SU-DHL-6 (cell line): ENCODE data around the gene MSTO1.
"Not testable (repeated sequence)": the region's sequence is repeated elsewhere in the genome, so short reads cannot be mapped to it uniquely, and the experiment has no call there.

Experiments used
- H2AFZ ChIP-seq: fragments of 200-600 bp; sonication (generic); 2 replicates; pipeline ENCODE4 v1.6.1; 2014; ENCODE audit warnings: low read depth, mild to moderate bottlenecking, moderate library complexity, mixed read lengths, antibody characterized with exemption, low read length; ENCODE audit not compliant: severe bottlenecking
- H3F3A ChIP-seq: fragments of 200-600 bp; shearing (Covaris generic); 2 replicates; pipeline ENCODE4 v1.6.0; 2016; ENCODE audit warnings: antibody characterized with exemption, mild to moderate bottlenecking; ENCODE audit not compliant: insufficient read depth
- H3K27ac ChIP-seq: fragments of 200-600 bp; sonication (generic); 2 replicates; pipeline ENCODE4 v1.5.1; 2016; ENCODE audit warnings: low read depth, mild to moderate bottlenecking, low read length, moderate library complexity, mixed read lengths
- H3K27me3 ChIP-seq: fragments of 200-600 bp; sonication (generic), shearing (Covaris generic); 2 replicates; pipeline ENCODE4 v1.6.0; 2014; ENCODE audit warnings: mild to moderate bottlenecking, low read length
- H3K36me3 ChIP-seq: fragments of 200-600 bp; sonication (generic); 2 replicates; pipeline ENCODE4 v1.6.1; 2014; ENCODE audit warnings: mild to moderate bottlenecking, low read length, mixed read lengths
- H3K4me2 ChIP-seq: fragments of 300-600, 200-600 bp; shearing (Covaris generic), sonication (generic); 2 replicates; pipeline ENCODE4 v1.6.0; 2014; ENCODE audit warnings: low read length, low read depth, mild to moderate bottlenecking; ENCODE audit not compliant: poor library complexity, severe bottlenecking
- H3K4me3 ChIP-seq: fragments of 200-600 bp; sonication (generic); 2 replicates; pipeline ENCODE4 v1.5.1; 2014; ENCODE audit warnings: antibody characterized with exemption, low read length, mild to moderate bottlenecking, mixed read lengths; ENCODE audit not compliant: insufficient read depth, poor library complexity, severe bottlenecking
- H3K79me2 ChIP-seq: fragments of 200-600 bp; sonication (generic); 2 replicates; pipeline ENCODE4 v1.6.1; 2014; ENCODE audit warnings: mild to moderate bottlenecking, low read length, moderate library complexity; ENCODE audit not compliant: insufficient read depth
- H3K9ac ChIP-seq: fragments of 200-600 bp; sonication (generic); 2 replicates; pipeline ENCODE4 v1.7.0; 2014; ENCODE audit warnings: mild to moderate bottlenecking, low read length
- H3K9me2 ChIP-seq: fragments of 200-600 bp; sonication (generic); replicated peaks from 2 replicates; pipeline ENCODE4 v1.6.1; 2014; ENCODE audit warnings: low read length; ENCODE audit not compliant: insufficient read depth
- H3K9me3 ChIP-seq: fragments of 200-600 bp; sonication (generic); 2 replicates; pipeline ENCODE4 v1.6.1; 2014; ENCODE audit warnings: low read length, mixed read lengths; ENCODE audit not compliant: insufficient read depth
- H4K20me1 ChIP-seq: fragments of 200-600 bp; sonication (generic); 2 replicates; pipeline ENCODE4 v1.6.1; 2014; ENCODE audit warnings: low read depth, mild to moderate bottlenecking, antibody characterized with exemption, low read length, moderate library complexity, mixed read lengths
- CTCF ChIP-seq: fragments of 200-600 bp; sonication (generic); IDR thresholded peaks from one replicate; pipeline ENCODE4 v1.5.1; 2017; ENCODE audit warnings: antibody characterized with exemption, mild to moderate bottlenecking, low read length, moderate library complexity; ENCODE audit not compliant: insufficient read depth, poor library complexity, severe bottlenecking
- EZH2phosphoT487 ChIP-seq: fragments of 200-600 bp; sonication (generic), shearing (Covaris generic); conservative IDR thresholded peaks from 2 replicates; pipeline ENCODE4 v1.6.1; 2018; ENCODE audit warnings: mild to moderate bottlenecking, antibody characterized with exemption, low read length, moderate library complexity, mixed read lengths

The MSTO1 gene

GRCh38 chr1:155569988-155570592 lies 39.9 kb upstream of the MSTO1 start:
- peaks cover 13% of the 10 kb centered on the region; the same call in 1 of the 2 replicates for H3F3A ChIP-seq
- H3K4me2 ChIP-seq: no peak overlapping the region
- H3K9me3 ChIP-seq: no peaks in the 10 kb centered on the region
- no peaks in the 10 kb centered on the region for H3K9me2 ChIP-seq
- TF ChIP-seq EZH2phosphoT487 (no peak), CTCF (no peak)
- H3K36me3 ChIP-seq: peaks cover 8% of the 10 kb centered on the region; the same call in 1 of the 2 replicates
- no peak overlapping the region for H2AFZ ChIP-seq
- no peaks in the 10 kb centered on the region for H4K20me1 ChIP-seq
- no peak overlapping the region for H3K4me3 ChIP-seq
- H3K27me3 ChIP-seq: no peaks in the 10 kb centered on the region
- H3K27ac ChIP-seq: no peak overlapping the region
- peaks cover 79% of the 10 kb centered on the region for H3K79me2 ChIP-seq
- no peak overlapping the region for H3K9ac ChIP-seq

- Histone ChIP-seq H3K27ac (no peak overlapping the region), H3K79me2 (peaks cover 78% of the 10 kb centered on the region), H3K9ac (no peak overlapping the region), H4K20me1 (no peaks in the 10 kb centered on the region), H3K9me3 (no peaks in the 10 kb centered on the region), H3K4me3 (no peak overlapping the region), H2AFZ (no peak overlapping the region), H3K9me2 (no peaks in the 10 kb centered on the region), H3F3A (peaks cover 12% of the 10 kb centered on the region; the same call in 1 of the 2 replicates), H3K36me3 (peaks cover 8% of the 10 kb centered on the region; the same call in 1 of the 2 replicates), H3K27me3 (no peaks in the 10 kb centered on the region), H3K4me2 (no peak overlapping the region)
- TF ChIP-seq CTCF (no peak), EZH2phosphoT487 (no peak)
Measured at GRCh38 chr1:155570593-155570990, 39.4 kb upstream of the MSTO1 start.

- Histone ChIP-seq H3K27me3 (no peaks in the 10 kb centered on the region), H3K9ac (no peak overlapping the region), H3K9me2 (no peaks in the 10 kb centered on the region), H3K27ac (no peak overlapping the region), H4K20me1 (no peaks in the 10 kb centered on the region), H3F3A (peaks cover 10% of the 10 kb centered on the region; the same call in 1 of the 2 replicates), H3K4me3 (no peak overlapping the region), H3K79me2 (peaks cover 66% of the 10 kb centered on the region), H2AFZ (no peak overlapping the region), H3K4me2 (no peak overlapping the region), H3K9me3 (no peaks in the 10 kb centered on the region), H3K36me3 (peaks cover 8% of the 10 kb centered on the region; the same call in 1 of the 2 replicates)
- TF ChIP-seq EZH2phosphoT487 (no peak), CTCF (no peak)
Measured at GRCh38 chr1:155574077-155574476, 35.9 kb upstream of the MSTO1 start.

- not testable (repeated sequence) for H3K9me3 ChIP-seq
- Histone ChIP-seq H3F3A (peaks cover 10% of the 10 kb centered on the region; the same call in 1 of the 2 replicates), H3K27ac (0 out of 2 replicates have a peak overlapping the region, but pooled peaks have one; percentile 2)
Measured at GRCh38 chr1:155575608-155576007, 34.4 kb upstream of the MSTO1 start.

GRCh38 chr1:155583846-155584245 lies 26.2 kb upstream of the MSTO1 start:
- H4K20me1 ChIP-seq, H3K9me2 ChIP-seq, H3K27ac ChIP-seq, H3K9ac ChIP-seq, H2AFZ ChIP-seq, H3K4me3 ChIP-seq, H3K4me2 ChIP-seq, H3K9me3 ChIP-seq, H3K27me3 ChIP-seq, H3F3A ChIP-seq, H3K36me3 ChIP-seq: not testable (repeated sequence)
- peaks cover 19% of the 10 kb centered on the region; the same call in 1 of the 2 replicates for H3K79me2 ChIP-seq

More at GRCh38 chr1:155575608-155576007, 34.4 kb upstream of the MSTO1 start:
- H3K79me2 ChIP-seq: peaks cover 60% of the 10 kb centered on the region
- not testable (repeated sequence) for H2AFZ ChIP-seq, H3K4me2 ChIP-seq, H3K27me3 ChIP-seq, H3K9me2 ChIP-seq, H3K36me3 ChIP-seq, H3K4me3 ChIP-seq, H4K20me1 ChIP-seq, H3K9ac ChIP-seq
